GM12878 (cell line): ENCODE measurements around the gene SERTAD2. TPM values are rescaled to one million over a fixed set of nuclear protein-coding genes. Genes with fewer than 3 reads are reported as not detected.

ENCODE experiments used
- CBFB ChIP-seq: IDR thresholded peaks from 2 replicates; pipeline ENCODE4 v1.6.1; 2016; ENCODE audit warnings: antibody characterized with exemption, low read depth
- CBX5 ChIP-seq: sonication (generic); IDR thresholded peaks from 2 replicates; pipeline ENCODE4 v1.6.1; 2016; ENCODE audit warnings: low read depth, moderate library complexity, mild to moderate bottlenecking, inconsistent platforms
- EP300 ChIP-seq, 2 experiments: fragments of 150-350 bp in 1 of 2; IDR thresholded peaks; 2 replicates each; pipeline ENCODE4 v1.6.1; 2011 to 2012; ENCODE audit warnings: low read depth in 2 of 2, low read length in 2 of 2, borderline replicate concordance in 1 of 2, improper control_type of control experiment in 1 of 2, inconsistent platforms in 1 of 2; ENCODE audit not compliant: control insufficient read depth in 1 of 2
- ETV6 ChIP-seq, 2 experiments: fragments of 450-650 bp in 1 of 2; IDR thresholded peaks in 1 of 2; conservative IDR thresholded peaks in 1 of 2; 2 replicates each; pipeline ENCODE4 v1.6.1; 2014; ENCODE audit warnings: antibody characterized with exemption in 1 of 2, borderline replicate concordance in 1 of 2, low read depth in 1 of 2, mild to moderate bottlenecking in 1 of 2, moderate library complexity in 1 of 2
- IKZF1 ChIP-seq: fragments of 450-650 bp; conservative IDR thresholded peaks from 2 replicates; pipeline ENCODE4 v1.6.1; 2017; ENCODE audit warnings: antibody characterized with exemption, mild to moderate bottlenecking
- IKZF2 ChIP-seq, 2 experiments: fragments of 450-650 bp; IDR thresholded peaks; 2 replicates each; pipeline ENCODE4 v1.6.1; 2017; ENCODE audit warnings: mild to moderate bottlenecking in 2 of 2, moderate library complexity in 2 of 2
- JUND ChIP-seq: IDR thresholded peaks from 2 replicates; pipeline ENCODE4 v1.6.1; 2012; ENCODE audit warnings: low read depth, mild to moderate bottlenecking, low read length, improper control_type of control experiment, moderate library complexity
- NR2F1 ChIP-seq: fragments of 450-650 bp; conservative IDR thresholded peaks from 2 replicates; pipeline ENCODE4 v1.6.1; 2017; ENCODE audit warnings: mild to moderate bottlenecking
- POLR2A ChIP-seq: IDR thresholded peaks from 2 replicates; pipeline ENCODE4 v1.6.1; 2011; ENCODE audit warnings: low read depth, mild to moderate bottlenecking, low read length
- RAD51 ChIP-seq: fragments of 450-650 bp; IDR thresholded peaks from 2 replicates; pipeline ENCODE4 v1.6.1; 2016; ENCODE audit warnings: moderate library complexity, mild to moderate bottlenecking, inconsistent platforms
- RCOR1 ChIP-seq: conservative IDR thresholded peaks from 2 replicates; pipeline ENCODE4 v1.6.1; 2012; ENCODE audit warnings: low read depth, low read length, improper control_type of control experiment
- SIX5 ChIP-seq: IDR thresholded peaks from 2 replicates; pipeline ENCODE4 v1.6.1; 2011; ENCODE audit warnings: mild to moderate bottlenecking, low read depth, low read length, moderate library complexity; ENCODE audit not compliant: severe bottlenecking
- SMAD1 ChIP-seq: fragments of 450-650 bp; IDR thresholded peaks from 2 replicates; pipeline ENCODE4 v1.6.1; 2018; ENCODE audit warnings: mild to moderate bottlenecking, low read depth; ENCODE audit not compliant: partially characterized antibody
- SPI1 ChIP-seq: IDR thresholded peaks from 2 replicates; pipeline ENCODE4 v1.6.1; 2011; ENCODE audit warnings: low read depth, mild to moderate bottlenecking, low read length, moderate library complexity, borderline replicate concordance; ENCODE audit not compliant: insufficient read depth
- polyA plus RNA-seq, 11 experiments: library from polyadenylated mRNA; depleted of rRNA in 4 of 11; unstranded in 6 of 11; stranded (reverse) in 5 of 11; fragments of >200 nt; fragmentation: Nextera tagmentation in 4 of 11; fragmentation: Illumina TruSeq in 1 of 11; extraction: Ambion mirVana in 4 of 11; extraction: Trizol in 1 of 11; gene quantifications; 1 replicate in 1 of 11; 2 replicates in 10 of 11; pipeline versions ENCODE4 v1.2.1 to v1.2.3, GENCODE V29; 2011 to 2016; ENCODE audit warnings: inconsistent platforms in 2 of 11, missing spikeins in 2 of 11, low read depth in 1 of 11
- total RNA-seq, 4 experiments: library from RNA; depleted of rRNA in 3 of 4; stranded (reverse); fragments of >200 nt in 3 of 4; fragmentation: Illumina TruSeq in 1 of 4; extraction: Trizol in 1 of 4; gene quantifications; 2 replicates each; pipeline versions ENCODE4 v1.2.1 to v1.2.3, GENCODE V29; 2013 to 2021
- TF ChIP-seq, protein P1 (sequence below): fragments of 450-650 bp; IDR thresholded peaks from 2 replicates; pipeline ENCODE4 v1.6.1; 2017; ENCODE audit warnings: mild to moderate bottlenecking, moderate library complexity
- TF ChIP-seq, protein P2 (sequence below): fragments of 450-650 bp; IDR thresholded peaks from 2 replicates; pipeline ENCODE4 v1.6.1; 2016; ENCODE audit warnings: mild to moderate bottlenecking
- TF ChIP-seq, protein P3 (sequence below): fragments of 450-650 bp; IDR thresholded peaks from 2 replicates; pipeline ENCODE4 v1.6.1; 2017; ENCODE audit warnings: low read depth, mild to moderate bottlenecking, moderate library complexity
- TF ChIP-seq, protein P4 (sequence below): IDR thresholded peaks from 2 replicates; pipeline ENCODE4 v1.6.1; 2011; ENCODE audit warnings: low read depth, low read length, improper control_type of control experiment, borderline replicate concordance
- TF ChIP-seq, protein P5 (sequence below): fragments of 450-650 bp; conservative IDR thresholded peaks from 2 replicates; pipeline ENCODE4 v1.6.1; 2017; ENCODE audit warnings: mild to moderate bottlenecking, moderate library complexity

The SERTAD2 gene
- total and polyA plus RNA-seq, 10 of the 15 experiments (the other 5 are each of a cell fraction or from before 2014, with no cell fraction given): 7.9 to 28.7 (median 20.1) TPM

DNA sequence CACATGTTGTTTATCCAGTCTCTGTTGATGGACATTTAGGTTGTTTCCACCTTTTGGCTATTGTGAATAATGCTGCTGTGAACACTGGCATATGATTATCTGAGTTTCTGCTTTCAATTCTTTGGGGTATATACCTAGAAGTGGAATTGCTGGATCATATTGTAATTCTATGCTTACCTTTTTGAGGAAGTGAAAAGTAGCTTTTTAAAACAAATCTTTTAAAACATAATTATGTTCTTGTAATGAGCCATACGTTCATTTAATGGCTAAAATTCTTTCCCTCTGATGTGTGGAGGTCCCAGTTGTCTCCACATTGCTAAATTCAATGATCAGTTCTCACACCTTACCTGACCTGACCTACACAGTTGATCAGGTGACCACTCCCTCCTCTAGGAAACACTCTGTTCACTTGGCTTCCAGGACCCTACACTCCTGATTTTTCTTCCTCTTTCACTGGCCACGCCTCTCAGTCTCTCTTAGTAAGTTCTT lies 27.8 kb upstream of the SERTAD2 start (continued):
- TF ChIP-seq, protein P1, sequence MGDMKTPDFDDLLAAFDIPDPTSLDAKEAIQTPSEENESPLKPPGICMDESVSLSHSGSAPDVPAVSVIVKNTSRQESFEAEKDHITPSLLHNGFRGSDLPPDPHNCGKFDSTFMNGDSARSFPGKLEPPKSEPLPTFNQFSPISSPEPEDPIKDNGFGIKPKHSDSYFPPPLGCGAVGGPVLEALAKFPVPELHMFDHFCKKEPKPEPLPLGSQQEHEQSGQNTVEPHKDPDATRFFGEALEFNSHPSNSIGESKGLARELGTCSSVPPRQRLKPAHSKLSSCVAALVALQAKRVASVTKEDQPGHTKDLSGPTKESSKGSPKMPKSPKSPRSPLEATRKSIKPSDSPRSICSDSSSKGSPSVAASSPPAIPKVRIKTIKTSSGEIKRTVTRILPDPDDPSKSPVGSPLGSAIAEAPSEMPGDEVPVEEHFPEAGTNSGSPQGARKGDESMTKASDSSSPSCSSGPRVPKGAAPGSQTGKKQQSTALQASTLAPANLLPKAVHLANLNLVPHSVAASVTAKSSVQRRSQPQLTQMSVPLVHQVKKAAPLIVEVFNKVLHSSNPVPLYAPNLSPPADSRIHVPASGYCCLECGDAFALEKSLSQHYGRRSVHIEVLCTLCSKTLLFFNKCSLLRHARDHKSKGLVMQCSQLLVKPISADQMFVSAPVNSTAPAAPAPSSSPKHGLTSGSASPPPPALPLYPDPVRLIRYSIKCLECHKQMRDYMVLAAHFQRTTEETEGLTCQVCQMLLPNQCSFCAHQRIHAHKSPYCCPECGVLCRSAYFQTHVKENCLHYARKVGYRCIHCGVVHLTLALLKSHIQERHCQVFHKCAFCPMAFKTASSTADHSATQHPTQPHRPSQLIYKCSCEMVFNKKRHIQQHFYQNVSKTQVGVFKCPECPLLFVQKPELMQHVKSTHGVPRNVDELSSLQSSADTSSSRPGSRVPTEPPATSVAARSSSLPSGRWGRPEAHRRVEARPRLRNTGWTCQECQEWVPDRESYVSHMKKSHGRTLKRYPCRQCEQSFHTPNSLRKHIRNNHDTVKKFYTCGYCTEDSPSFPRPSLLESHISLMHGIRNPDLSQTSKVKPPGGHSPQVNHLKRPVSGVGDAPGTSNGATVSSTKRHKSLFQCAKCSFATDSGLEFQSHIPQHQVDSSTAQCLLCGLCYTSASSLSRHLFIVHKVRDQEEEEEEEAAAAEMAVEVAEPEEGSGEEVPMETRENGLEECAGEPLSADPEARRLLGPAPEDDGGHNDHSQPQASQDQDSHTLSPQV: no peak
- TF ChIP-seq, protein P2, sequence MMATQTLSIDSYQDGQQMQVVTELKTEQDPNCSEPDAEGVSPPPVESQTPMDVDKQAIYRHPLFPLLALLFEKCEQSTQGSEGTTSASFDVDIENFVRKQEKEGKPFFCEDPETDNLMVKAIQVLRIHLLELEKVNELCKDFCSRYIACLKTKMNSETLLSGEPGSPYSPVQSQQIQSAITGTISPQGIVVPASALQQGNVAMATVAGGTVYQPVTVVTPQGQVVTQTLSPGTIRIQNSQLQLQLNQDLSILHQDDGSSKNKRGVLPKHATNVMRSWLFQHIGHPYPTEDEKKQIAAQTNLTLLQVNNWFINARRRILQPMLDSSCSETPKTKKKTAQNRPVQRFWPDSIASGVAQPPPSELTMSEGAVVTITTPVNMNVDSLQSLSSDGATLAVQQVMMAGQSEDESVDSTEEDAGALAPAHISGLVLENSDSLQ: peak; percentile 55; the same call in 1 of the 2 replicates
- TF ChIP-seq IKZF1: peak; percentile 46
- TF ChIP-seq SMAD1: no peak
- no peak for TF ChIP-seq ETV6 (conservative IDR thresholded peaks at IDR 0.05 in 1 of 2, IDR thresholded peaks at IDR 0.05 in 1 of 2; ENCODE audit: borderline replicate concordance in 1 of 2, low read depth in 1 of 2)
- no peak for TF ChIP-seq RCOR1
- 0 out of 2 replicates have a peak, but pooled peaks have one; percentile 21 for TF ChIP-seq NR2F1
- TF ChIP-seq RAD51: peak; percentile 82
- TF ChIP-seq SIX5: no peak
- TF ChIP-seq, protein P3, sequence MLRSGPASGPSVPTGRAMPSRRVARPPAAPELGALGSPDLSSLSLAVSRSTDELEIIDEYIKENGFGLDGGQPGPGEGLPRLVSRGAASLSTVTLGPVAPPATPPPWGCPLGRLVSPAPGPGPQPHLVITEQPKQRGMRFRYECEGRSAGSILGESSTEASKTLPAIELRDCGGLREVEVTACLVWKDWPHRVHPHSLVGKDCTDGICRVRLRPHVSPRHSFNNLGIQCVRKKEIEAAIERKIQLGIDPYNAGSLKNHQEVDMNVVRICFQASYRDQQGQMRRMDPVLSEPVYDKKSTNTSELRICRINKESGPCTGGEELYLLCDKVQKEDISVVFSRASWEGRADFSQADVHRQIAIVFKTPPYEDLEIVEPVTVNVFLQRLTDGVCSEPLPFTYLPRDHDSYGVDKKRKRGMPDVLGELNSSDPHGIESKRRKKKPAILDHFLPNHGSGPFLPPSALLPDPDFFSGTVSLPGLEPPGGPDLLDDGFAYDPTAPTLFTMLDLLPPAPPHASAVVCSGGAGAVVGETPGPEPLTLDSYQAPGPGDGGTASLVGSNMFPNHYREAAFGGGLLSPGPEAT: peak; percentile 80
- no peak for TF ChIP-seq CBFB
- no peak for TF ChIP-seq POLR2A
- no peak for TF ChIP-seq EP300 (IDR thresholded peaks at IDR 0.05; ENCODE audit: borderline replicate concordance in 1 of 2, control insufficient read depth in 1 of 2, low read depth in 2 of 2, low read length in 2 of 2)
- TF ChIP-seq JUND: no peak
- TF ChIP-seq SPI1: peak; percentile 68
- TF ChIP-seq, protein P4, sequence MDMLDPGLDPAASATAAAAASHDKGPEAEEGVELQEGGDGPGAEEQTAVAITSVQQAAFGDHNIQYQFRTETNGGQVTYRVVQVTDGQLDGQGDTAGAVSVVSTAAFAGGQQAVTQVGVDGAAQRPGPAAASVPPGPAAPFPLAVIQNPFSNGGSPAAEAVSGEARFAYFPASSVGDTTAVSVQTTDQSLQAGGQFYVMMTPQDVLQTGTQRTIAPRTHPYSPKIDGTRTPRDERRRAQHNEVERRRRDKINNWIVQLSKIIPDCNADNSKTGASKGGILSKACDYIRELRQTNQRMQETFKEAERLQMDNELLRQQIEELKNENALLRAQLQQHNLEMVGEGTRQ: no peak; the same call in 1 of the 2 replicates
- TF ChIP-seq CBX5: no peak
- TF ChIP-seq, protein P5, sequence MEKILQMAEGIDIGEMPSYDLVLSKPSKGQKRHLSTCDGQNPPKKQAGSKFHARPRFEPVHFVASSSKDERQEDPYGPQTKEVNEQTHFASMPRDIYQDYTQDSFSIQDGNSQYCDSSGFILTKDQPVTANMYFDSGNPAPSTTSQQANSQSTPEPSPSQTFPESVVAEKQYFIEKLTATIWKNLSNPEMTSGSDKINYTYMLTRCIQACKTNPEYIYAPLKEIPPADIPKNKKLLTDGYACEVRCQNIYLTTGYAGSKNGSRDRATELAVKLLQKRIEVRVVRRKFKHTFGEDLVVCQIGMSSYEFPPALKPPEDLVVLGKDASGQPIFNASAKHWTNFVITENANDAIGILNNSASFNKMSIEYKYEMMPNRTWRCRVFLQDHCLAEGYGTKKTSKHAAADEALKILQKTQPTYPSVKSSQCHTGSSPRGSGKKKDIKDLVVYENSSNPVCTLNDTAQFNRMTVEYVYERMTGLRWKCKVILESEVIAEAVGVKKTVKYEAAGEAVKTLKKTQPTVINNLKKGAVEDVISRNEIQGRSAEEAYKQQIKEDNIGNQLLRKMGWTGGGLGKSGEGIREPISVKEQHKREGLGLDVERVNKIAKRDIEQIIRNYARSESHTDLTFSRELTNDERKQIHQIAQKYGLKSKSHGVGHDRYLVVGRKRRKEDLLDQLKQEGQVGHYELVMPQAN: no peak
- peak in 1 of 2 experiments; percentile 53; a peak in 2 of 4 replicates for TF ChIP-seq IKZF2 (IDR thresholded peaks at IDR 0.05)
